Activated T-cell treated with anti-CD3 and anti-CD28 coated beads for 48 hours (primary cell): ENCODE data around the gene CAMTA1.

Experiments
- DNase-seq: peaks from one replicate; pipeline ENCODE4 v3.0.0-alpha.2; 2020; ENCODE audit warnings: low read depth

Gene CAMTA1

DNA sequence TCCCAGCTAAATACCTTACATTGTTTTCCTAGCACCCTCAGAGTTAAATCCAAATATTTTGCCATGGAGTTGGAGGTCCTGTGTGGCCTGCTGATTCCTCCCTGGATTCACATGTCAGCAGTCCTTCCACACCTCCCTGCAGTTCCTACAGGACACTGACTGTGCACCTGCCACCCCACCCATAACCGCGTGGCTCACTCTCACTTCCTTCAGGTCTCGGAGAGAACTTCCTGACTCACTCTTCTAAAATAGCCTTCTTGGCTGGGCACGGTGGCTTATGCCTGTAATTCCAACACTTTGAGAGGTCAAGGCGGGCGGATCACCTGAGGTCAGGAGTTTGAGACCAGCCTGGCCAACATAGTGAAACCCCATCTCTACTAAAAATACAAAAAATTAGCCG is 8.4 kb upstream of the CAMTA1 start:
- no peak for DNase-seq

- DNase-seq: no peak
These were observed 7.4 kb upstream of the CAMTA1 start for GRCh38 chr1:6777813-6778212.

GRCh38 chr1:6779089-6779805 is 6.0 kb upstream of the CAMTA1 start:
- no peak for DNase-seq

- DNase-seq: no peak
These were observed 3.1 kb upstream of the CAMTA1 start for GRCh38 chr1:6782151-6782550.

DNA sequence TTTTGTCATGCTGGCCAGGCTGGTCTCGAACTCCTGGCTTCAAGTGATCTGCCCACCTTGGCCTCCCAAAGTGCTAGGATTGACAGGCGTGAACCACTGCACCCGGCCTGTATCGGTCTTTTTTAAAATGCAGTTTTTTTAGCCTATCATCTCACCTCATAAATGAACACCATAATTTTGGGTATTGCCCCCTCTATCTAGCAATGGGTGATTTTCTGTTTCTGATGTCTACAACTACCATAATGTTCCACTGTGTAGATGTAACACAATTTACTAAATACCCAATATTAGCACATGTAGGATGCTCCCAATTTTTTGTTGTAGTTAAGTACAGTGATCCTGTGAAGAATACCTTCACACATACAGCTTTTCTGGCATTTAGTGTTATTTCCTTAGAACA is 2.0 kb upstream of the CAMTA1 start:
- no peak for DNase-seq

- DNase-seq: no peak
These were observed 1.2 kb upstream of the CAMTA1 start for GRCh38 chr1:6783936-6784559.

GRCh38 chr1:6784560-6785317 is 515 bp upstream of the CAMTA1 start:
- DNase-seq: peak; percentile 97

DNA sequence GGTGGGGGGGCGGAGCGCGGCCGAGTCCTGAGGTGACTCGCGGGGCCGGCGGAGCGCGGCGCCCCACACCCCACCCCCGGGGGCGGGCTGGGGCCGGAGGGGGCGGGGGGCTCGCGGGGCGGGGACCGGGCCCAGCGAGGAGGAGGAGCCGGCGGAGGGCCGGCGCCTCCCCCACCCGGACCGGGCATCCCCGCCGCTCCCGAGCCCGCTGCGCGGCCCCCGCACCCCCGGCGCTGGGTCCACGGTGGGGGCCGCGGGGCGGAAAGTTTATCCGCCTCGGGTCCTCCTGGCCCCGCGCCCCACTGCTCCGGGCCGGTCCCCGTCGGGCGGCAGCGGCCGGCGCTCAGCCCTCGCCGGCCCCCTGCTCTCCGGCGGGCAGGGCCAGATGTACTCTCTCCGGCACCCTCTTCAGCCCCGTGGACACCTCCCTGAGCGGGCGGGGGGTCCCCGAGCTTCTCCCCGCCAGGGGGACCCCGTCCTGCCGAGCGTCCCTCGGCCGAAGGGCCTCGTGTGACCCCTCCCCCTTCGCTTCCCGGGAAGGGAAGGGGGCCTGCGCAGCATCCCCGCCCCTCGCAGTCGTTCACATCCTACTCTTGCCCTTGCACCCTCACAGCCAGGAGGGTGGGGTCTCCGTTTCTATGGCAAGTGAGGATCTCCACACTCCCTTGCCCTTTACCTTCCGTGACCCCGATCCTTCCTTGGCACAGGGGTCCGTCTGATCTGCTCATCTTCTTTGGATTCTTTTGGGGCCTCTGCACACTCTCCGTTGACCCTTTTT is 663 bp downstream of the CAMTA1 start:
- peak; percentile 49 for DNase-seq

- DNase-seq: no peak
These were observed 3.7 kb downstream of the CAMTA1 start for GRCh38 chr1:6788946-6789345.

GRCh38 chr1:6790146-6790545 is 4.9 kb downstream of the CAMTA1 start:
- no peak for DNase-seq

GRCh38 chr1:6794164-6794563 is 8.9 kb downstream of the CAMTA1 start:
- no peak for DNase-seq

DNA sequence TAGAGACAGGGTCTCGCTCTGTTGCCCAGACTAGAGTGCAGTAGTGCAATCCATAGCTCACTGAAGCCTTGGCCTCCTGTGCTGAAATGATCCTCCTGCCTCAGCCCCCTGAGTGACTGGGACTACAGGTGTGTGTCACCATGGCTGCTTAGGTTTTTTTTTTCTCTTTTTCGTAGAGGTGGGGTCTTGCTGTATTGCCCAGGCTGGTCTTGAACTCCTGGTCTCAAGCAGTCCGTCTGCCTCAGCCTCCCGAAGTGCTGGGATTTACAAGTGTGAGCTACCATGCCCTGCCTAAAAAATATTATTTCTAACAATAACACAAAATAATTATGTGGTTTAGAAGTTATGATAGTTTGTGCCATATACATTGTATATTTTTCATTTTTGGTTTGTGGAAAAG is 9.9 kb downstream of the CAMTA1 start:
- no peak for DNase-seq

- no peak for DNase-seq
These were observed 10.4 kb downstream of the CAMTA1 start for GRCh38 chr1:6795661-6796060.

- no peak for DNase-seq
These were observed 10.8 kb downstream of the CAMTA1 start for GRCh38 chr1:6796095-6796494.

DNA sequence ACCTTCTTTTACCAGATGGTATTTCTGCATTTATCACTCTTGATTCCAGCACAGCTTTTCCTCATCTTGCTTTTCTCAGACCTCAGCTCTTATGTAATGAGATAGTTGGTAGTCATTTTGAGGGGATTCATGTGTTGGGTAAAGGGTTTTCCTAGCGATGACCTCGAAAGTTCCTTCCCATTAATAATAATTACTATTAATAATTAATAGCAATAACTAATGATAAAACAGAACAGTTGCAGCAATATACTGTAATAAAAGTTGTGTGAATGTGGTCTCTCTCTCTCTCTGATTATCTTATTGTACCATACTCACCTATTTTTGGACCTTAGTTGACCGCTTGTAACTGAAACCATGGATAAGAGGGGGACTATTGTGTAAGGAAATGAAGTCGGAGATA is 14.2 kb downstream of the CAMTA1 start:
- no peak for DNase-seq

DNA sequence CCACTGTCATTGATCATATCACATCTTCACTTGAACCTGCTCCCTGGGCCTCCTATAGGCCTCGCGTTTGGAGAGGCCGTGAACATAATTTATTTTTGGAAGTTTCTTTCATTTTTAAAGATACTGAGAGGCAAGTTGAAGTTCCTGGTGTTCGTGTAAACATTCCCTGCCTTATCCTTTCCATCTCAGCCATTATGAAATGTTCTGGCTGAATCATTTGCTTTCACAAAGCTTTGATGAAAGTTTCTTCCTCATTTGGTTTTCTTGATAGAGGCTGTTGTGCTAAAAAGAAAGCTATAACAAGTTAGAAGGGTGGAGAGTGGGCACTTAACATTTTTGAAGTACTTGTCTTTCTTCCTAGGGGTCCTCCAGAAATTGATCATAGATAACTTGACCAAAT is 15.5 kb downstream of the CAMTA1 start:
- no peak for DNase-seq

- DNase-seq: no peak
These were observed 15.9 kb downstream of the CAMTA1 start for GRCh38 chr1:6801199-6801598.

DNA sequence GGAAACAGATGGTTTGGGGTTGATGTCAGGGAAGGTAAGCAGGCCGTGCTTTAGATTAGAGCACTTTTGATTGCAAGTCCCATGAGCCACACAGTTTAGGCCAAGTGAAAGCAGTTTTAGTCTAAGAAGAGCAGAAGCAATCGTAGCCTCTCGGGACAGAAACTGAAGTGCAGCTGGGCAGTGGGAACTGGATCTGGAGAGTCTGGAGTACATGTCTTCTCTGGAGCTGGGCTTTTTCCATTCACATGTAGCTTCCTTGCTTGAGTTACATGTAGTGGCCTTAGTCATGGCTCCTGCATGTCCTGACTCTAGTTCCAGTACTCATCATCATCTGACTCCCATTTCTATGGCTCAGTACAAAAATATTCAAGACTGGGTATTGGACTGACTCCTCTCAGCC is 16.7 kb downstream of the CAMTA1 start:
- no peak for DNase-seq

- no peak for DNase-seq
These were observed 17.2 kb downstream of the CAMTA1 start for GRCh38 chr1:6802454-6802853.

DNA sequence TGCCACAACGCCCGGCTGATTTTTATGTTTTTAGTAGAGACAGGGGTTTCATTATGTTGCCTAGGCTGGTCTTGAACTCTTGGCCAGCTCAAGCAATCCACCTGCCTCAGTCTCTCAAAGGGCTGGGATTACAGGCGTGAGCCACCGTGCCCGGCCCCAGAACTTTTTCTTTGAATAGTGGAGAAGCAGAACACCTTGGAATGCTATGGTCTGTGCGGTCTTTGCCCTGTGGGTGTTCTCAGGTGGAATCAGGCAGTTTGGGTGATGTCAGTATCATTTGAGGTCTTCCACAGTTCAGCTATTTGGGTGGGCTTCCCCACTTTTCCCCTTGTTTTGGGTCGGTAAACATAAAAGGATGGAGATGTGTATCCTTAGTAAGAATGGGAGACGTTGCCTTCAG is 17.6 kb downstream of the CAMTA1 start:
- no peak for DNase-seq

GRCh38 chr1:6803357-6803756 is 18.1 kb downstream of the CAMTA1 start:
- no peak for DNase-seq

DNA sequence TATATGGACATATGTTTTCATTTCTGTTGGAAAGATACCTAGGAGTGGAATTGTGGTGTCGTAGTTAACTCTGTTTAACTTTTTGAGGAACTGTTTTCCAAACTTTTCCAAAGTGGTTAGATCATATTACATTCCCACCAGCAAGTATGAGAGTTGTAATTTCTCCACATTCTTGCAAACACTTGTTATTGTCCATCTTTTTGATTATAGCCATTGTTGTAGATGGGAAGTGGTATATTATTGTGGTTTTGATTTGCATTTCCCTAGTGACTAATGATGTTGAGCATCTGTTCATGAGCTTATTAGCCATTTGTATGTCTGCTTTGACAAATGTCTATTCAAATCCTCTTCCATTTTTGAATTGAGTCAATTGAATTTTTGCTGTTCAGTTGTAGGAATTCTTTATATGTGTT is 19.8 kb downstream of the CAMTA1 start:
- DNase-seq: no peak

DNA sequence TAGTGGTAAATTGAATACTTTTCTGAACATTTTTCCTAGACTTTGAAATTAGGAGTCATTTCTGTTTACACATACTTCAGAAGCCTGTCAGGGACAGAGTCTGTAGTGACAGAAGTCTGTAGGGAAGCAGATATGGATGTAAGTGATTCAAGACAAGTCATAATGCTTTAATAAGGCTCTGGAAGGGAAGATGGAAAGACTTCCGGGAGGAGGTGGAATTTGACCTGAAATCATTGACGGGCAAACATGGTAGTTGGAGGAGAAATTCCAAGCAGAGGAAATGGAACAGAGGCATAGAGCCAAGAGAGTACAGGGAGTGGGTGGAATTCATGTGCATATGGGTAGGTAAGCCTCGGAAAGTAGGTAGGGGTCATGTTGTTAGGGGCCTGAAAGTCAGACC is 22.5 kb downstream of the CAMTA1 start:
- no peak for DNase-seq
